Middle frontal gyrus (tissue), 1 donor: ENCODE measurements around the gene SVIL.
"Not testable (repeated sequence)": the region's sequence is repeated elsewhere in the genome, so short reads cannot be mapped to it uniquely, and the experiment has no call there.

ENCODE experiments used
- DNase-seq: peaks from one replicate; pipeline ENCODE4 v3.0.0-alpha.2; 2015; ENCODE audit warnings: low spot score; ENCODE audit errors: extremely low spot score

SVIL gene

DNA sequence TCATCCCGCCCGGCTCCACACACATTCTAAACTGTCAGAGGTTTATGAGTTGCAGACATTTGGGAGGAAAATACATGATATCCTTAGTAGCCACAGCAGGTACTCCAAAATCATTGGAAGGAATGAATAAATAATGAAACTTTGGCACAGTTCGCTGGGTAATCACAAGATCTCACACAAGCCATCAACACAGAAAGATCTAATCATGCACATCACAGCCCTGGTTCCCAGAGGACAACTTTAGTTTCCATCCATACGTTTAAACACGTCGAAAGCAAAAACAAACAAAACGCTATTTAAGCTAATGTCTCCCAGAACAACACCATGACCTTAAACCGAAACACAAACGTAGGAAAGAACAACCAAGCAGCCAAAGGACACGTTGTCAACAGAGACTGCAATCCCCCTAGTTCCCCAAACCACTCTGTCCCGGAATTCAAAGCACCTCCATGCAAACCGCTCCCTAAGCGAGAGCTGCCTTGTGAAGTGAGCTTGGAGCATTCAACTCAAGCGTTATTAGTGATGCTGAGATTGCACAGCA is 12.3 kb downstream of the SVIL start:
- no peak for DNase-seq

- DNase-seq, result no peak
Observed at GRCh38 chr10:29621161-29621560, 13.6 kb downstream of the SVIL start.

DNA sequence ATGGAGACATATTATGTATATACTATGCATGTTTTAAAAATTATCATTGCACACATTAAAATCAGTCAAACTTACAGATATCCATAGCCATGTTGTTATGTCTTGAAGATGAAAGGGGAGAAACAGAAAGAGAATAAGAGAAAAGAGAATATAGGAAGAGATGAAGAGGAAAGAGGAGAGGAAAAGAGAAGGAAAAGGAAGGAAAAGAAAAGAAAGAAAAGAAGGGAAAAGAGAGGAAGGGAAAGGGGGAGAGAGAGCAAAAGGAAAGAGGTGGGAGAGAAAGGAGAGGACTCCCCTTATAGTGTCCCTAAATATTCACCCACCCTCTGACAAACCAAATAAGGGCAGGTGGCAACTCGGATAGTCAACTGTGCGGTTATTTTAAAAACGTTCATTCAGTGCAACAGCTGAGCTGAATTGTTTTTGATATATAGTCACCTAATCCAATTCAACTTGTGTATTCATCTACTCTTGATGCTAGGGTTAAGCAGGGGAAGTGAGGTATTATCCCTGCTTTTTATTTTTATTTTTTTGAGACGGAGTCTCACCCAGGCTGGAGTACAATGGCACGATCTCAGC is 14.6 kb downstream of the SVIL start:
- DNase-seq, result no peak

DNA sequence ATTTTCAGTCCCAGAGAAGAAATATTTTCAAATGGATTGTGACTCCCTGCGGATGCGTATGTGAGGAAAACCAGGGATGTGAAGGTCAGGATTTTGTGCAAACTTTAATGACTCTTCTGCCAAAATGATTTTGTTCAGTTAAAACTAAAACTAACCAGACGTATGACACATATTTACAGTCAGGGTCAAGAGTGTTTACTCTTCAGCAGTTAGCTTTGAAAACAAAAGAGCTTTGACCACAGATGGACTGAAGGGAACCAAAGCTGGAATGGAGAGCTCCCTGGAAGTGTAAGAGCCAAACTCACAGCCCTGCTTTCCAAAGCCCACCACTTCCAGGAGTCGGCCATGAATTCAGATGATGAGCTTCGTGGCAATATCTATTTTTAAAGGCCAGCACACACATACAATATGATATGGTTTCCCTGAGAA is 15.5 kb downstream of the SVIL start:
- no peak for DNase-seq

DNA sequence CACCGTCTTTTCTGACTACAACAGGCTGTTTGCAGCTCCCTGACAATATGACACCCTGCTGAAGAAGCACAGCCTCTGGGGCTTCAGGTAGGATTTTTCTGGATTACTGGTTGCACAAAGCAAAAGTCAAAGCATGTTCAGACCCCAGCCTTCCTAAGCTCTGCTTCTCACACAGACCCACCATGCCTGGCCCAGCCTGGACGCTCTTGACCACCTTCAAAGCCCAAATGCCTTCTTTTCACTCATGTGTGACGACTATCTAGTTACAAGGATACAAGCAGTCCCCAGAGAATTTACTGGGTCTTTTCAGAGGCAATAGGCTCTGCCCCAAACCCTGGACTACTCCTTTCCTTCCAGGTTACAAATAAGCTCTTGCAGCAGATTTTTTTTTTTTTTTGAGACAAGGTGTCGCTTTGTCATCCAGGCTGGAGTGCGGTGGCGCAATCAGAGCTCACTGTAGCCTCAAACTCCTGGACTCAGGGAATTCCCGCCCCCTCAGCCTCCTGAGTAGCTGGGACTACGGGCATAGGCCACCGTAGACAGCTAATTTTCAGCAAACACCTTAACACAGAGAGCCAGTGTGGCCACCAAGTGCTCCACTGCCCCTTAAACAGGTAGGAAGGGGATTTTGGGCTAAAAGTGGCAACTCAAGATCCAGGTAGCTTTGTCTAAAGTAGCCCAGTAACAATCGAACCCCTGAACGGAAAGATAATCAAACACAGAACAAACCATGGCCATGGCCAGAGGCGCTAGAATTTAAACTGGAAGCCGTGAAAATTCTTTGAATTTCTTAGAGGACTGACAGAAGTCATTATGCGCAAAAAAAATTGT is 16.2 kb downstream of the SVIL start:
- no peak for DNase-seq

GRCh38 chr10:29617880-29618340 is 16.9 kb downstream of the SVIL start:
- no peak for DNase-seq

DNA sequence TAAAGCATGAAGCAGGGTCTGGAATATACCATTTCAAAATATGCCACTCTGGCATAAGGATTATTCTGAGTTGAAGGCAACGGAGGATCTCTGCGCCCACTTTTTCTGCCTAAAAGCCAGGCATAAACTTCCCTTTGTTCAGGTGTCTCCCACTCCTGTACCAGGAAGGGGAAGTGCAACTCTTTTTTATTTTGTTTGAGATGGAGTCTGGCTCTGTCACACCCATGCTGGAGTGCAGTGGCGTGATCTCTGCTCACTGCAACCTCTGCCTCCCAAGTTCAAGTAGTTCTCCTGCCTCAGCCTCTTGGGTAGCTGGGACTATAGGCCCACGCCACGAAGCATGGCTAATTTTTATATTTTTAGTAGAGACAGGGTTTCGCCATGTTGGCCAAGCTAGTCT is 18.2 kb downstream of the SVIL start:
- no peak for DNase-seq

- no peak for DNase-seq
Observed at GRCh38 chr10:29615195-29615594, 19.6 kb downstream of the SVIL start.

GRCh38 chr10:29614289-29614688 is 20.5 kb downstream of the SVIL start:
- DNase-seq, result not testable (repeated sequence)

- DNase-seq, result no peak
Observed at GRCh38 chr10:29613791-29614190, 21.0 kb downstream of the SVIL start.

DNA sequence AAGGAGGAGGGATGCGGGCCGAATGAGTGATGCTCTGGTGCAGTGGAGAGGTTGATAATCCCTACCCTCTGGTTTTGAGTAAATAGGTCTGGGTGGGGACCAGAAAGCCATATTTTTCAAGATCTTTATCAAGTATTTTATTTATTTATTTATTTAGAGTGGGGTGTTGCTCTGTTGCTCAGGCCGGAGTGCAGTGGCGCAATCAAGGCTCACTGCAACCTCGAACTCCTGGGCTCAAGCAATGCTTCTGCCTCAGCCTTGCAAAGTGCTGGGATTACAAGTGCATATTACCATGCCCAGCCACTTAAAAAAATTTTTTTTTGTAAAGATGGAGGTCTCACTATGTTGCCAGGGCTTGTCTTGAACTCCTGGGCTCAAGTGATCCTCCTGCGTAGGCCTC is 21.6 kb downstream of the SVIL start:
- DNase-seq, result no peak

- DNase-seq, result no peak
Observed at GRCh38 chr10:29612657-29613056, 22.1 kb downstream of the SVIL start.

GRCh38 chr10:29611781-29612381 is 22.9 kb downstream of the SVIL start:
- DNase-seq, result no peak

DNA sequence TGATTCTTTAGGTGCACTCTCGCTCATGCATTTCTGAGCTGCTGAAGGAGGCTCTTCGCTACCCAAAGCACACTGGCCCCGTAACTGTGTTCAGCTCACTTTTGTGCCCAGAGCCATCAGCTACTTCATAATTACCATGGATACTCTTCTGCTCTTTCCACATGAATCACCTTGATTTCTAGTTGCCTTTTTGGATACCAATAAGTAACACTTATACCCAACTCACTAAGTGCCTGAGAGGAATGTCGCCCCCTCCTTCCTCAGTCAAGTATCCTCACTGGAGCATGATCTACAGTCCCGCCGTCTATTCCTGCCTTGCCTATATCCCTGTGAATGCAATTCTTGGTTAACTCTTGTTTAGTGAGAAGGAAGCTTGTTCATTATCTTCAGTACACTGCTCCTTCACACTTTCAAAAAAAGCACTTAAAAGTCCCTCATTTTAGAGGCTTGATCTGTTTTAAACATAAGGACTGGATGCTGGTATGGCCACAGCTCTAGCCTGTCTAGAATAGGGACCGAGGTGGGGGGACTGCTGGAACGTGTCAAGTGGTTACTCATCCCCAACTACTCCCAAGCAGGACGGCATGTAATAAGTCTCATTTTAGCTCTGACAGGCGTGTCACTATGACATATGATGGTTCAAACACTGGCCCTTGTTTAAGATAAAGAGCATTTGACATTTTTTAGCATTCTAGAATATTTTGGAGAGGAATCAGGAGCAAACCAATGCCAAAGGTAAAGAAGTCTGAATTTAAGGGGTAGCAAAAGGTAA is 23.7 kb downstream of the SVIL start:
- no peak for DNase-seq

DNA sequence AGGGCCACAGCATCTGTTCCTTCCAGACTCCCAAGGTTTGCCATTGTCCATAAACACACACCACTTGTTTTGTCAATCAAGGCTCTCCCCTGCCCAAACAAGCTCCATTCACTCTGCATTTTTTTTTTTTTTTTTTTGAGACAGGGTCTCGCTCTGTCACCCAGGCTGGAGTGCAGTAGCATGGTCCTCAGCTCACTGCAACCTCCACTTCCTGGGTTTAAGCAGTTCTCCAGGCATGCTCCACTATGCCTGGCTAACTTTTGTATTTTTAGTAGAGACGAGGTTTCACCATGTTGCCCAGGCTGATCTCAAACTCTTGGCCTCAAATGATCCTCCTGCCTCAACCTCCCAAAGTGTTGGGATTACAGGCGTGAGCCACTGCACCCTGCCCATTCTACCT is 24.4 kb downstream of the SVIL start:
- not testable (repeated sequence) for DNase-seq

DNA sequence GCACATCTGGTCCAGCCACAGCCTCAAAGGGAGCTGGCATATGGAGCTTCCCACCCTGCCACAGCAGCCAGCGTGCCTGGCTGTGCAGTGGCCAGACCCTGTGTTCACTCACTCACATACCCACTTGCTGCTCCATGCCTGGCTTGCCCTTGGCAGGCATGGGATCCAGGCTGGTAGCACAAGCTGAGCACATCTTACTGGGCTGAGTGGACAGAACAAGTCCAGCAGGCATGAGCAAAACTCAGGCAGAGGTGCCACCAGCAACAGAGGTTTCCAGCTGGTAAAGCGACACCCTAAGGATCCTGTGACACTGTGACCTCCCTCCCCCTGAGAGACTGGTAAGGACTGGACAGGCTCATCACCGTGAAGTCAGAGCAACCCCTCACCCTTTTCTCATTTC is 25.1 kb downstream of the SVIL start:
- DNase-seq, result no peak

- no peak for DNase-seq
Observed at GRCh38 chr10:29608476-29609301, 26.1 kb downstream of the SVIL start.

DNA sequence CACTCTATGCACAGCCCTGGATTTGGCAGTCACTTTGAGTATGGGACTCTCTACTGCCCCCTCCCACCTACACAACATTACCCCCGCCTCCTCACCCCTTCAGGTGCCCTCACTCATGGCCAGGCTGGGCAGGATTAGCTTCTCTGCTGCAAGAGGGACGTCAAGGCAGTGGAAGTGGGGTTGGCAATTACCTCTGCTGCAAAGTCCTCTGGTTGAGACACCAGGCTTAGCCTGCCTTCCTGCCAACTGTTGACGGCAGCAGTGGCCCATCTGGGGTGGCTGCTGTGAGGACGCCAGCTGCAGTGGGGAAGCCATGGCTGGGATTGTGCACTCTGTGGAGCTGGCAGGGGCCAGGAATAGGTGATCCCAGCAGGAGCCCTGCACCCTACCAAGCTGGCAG is 26.7 kb downstream of the SVIL start:
- no peak for DNase-seq

DNA sequence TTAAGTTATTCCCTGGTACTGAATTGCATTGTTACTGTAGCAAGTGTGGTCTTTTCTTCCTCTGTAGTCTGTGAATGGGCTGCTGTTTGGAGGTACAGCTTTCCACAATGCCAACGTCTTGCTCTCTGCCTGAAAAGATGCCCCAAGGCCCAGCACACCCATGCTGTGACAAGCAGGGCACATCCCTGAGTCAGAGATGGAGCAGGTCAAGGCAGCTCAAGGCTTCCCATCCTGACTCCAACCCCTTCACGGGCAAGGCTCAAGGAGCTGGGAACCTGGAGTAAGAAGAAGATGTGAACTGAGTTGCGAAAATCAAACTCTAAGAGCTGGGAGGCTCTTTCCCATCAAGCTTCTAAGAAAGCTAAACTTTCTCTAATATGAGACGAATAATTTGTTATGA is 27.2 kb downstream of the SVIL start:
- DNase-seq, result no peak

GRCh38 chr10:29606693-29607092 is 28.1 kb downstream of the SVIL start:
- not testable (repeated sequence) for DNase-seq
